Right lobe of liver (tissue), 4 donors: ENCODE measurements around the gene GCGR.

ENCODE experiments used
- CTCF ChIP-seq, 4 donors: fragments of 200-600 bp in 3 of 4; fragments of 450-650 bp in 1 of 4; IDR thresholded peaks; one replicate each; pipeline versions ENCODE4 v1.5.1 to v1.8.0; 2016 to 2022; ENCODE audit warnings: antibody characterized with exemption in 4 of 4, mild to moderate bottlenecking in 2 of 4
- POLR2A ChIP-seq: fragments of 450-650 bp; IDR thresholded peaks from one replicate; pipeline ENCODE4 v1.6.1; 2017; ENCODE audit warnings: antibody characterized with exemption, mild to moderate bottlenecking
- donor health status: DM: no; HTN: no; CAD: no.
- donor health status: DM: no; HTN: no; CAD: no.
- donor health status: DM: no; HTN: yes; CAD: no.

GRCh38 chr17:81815646-81815986, 11.7 kb downstream of the GCGR start:
- TF ChIP-seq CTCF (IDR thresholded peaks at IDR 0.05) (no peak), POLR2A (no peak)
